ENCODE results near the gene NECTIN1.
A peak's percentile ranks its signal among the peaks of the same experiment; 100 is the strongest.

Gene NECTIN1

DNA sequence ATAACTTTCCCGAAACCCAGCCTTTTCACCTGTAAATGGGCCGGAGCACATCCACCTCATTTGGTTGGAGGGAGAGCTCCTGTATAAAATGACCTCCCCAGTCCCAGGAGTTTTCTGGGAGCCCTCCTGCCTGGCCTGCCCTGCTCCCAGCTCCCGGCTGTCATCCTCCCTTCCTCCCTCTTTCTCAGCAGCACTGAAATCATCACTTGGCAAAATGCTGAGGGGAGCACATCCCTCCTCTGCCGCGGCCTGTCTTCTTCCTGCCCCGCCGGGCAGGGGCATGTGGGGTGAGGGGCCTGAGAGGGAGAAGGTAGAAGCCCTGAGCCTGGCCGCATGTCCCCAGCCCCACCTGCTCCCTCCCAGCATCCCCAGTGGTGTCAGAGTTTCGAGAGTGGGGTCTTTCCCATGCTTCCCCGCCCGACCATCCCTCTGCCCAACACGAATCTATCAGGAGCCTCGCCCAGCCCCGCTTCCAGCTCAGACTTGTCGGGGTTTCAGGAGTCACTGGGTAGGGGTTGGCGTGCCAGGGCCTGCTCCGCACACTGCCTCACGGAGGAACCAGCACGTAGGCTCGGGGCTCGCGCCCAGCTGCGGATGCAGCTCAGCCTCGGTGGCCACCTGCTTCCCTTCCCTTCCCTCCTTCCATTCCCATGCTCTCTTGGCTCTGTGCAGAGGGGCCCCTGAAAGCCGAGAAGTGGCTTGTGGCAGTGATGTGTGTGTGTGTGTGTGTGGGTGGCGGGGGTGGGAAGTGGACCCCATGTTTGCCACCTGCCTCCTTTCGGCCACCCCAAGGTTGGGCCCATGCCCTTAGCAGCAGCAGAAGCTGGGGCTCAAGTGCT lies 37.1 kb downstream of the NECTIN1 start:
- peak; percentile 23 for DNase-seq

DNA sequence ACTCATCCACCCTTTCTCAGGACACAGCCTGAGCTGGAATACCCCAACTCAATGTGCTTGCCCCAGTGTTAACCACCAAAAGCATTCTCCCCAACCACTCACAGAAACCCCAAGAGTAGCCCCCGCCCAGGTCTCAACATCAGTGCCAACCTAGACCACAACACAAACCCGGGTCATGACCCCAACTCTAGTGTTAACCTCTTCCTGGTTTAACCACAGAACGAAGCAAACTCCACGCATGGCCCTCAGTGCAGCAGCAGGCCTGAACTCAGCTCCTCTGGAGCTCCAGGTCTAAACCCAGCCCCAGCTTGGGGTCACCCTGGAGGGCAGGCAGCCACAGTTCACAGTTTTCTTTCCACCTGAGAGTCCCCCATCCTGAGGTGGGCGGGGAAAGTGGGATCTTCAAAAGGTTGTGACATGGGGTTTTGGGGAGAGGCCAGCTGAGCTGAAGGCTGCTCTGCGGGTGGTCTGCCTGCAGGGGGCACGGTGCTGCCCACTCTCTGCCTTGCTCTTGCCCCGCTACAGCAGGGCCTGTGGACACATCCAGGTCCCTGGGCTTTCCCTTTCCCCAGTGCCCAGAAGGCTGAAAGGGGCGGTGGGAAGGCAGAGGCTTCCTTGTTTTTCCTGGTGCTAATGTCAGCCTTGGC lies 37.9 kb downstream of the NECTIN1 start:
- DNase-seq: no peak

DNA sequence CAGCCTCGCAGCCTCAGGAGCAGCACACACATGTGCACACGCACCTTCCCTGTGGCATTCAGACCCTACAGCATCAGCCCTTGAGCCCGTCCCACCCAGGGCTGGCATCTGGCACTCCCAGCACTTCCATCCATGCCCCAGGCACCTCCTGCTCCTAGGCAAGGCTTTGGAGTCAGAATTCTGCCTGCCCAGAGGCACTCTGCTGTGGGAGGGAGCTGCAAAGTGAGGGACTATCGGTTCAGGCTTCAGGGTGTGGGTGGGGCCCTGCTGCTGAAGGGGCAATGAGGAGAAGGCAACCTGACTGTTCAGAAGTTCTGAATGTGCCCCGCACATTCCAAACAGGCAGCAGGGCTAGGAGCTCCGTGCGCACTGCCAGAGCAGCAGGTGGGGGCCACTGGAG lies 39.7 kb downstream of the NECTIN1 start:
- no peak for DNase-seq

DNA sequence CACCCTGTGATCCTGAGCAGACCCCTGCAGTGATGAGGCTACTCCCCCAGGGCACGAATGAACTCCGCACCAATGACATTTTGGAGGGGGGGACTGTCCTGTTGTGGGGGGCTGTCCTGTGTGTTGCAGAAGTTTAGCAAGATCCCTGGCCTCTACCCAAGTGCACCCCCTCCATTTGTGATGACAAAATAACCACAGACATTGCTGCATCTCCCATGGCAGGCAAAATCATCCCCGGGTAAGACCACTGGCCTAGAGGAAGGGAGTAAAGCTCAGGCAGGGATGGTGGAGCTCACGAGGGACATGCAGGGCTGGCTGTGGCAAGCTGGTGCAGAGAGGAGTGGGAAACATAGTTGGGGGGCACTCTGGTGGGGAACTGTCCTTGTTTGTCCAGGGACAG lies 40.6 kb downstream of the NECTIN1 start:
- DNase-seq: no peak

DNA sequence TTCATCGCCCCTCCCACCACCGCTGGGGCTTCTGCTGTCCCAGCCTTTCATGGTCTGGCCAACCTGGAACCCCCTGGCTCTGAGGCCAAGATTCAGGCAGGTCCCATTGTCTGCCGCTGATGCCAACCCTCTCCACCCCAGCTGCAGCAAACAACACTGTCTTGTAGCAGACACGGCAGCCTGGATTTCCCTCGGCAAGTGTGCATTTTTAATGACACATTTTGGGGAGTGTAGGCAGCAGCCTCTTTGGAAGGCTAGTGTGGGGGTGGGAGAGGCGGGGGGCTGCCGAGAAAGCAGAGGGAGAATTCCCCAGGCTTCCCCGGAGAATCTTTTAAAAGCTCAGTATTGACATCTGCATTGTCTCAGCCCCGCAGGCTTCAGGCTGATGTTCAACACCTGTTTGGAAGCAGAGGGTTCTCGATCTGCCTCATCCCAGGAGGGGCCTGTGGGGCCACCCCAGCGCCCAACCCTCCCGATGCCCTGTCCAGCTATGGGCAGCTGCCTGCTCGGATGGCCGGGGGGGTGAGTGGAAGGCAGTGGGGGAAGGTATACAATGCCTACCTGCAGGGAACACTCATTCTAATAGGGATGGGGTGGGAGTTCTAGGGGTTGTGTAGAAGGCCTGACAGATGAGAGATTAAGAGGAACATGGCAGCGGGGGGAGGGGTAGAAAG lies 41.5 kb downstream of the NECTIN1 start:
- DNase-seq: no peak

DNA sequence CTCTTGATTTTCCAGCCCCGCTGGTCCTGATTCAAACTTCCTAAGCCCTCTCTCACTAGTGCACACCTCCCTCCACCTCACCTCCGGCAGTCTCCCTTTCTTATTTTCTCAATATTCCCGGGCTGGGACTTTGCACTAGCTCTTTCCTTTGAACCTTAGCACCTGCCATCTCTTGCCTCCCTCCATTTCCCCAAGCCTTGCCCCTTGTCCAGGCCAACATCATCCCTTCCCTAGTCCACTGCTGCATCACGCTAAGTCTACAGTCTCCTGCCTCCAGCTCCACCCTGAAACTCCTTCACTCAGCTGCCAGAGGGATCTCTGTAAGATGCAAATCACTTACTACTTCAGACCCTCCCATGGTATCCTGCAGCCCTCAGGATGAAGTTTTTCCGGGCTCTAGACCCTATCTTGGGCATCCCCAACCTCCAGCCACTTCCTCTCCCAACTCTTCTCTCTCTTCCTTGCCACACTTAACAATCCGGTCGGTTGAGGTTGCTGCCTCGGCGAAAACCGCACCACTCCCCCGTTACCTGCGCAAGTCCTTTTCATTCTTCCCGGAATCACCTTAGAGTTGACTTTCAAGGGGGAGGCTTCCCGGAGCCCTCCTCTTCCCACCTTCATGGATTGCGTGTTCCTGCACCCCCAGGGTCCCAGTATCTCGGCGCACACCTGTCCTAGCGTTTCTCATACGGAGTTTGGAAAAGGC lies 42.7 kb downstream of the NECTIN1 start:
- no peak for DNase-seq

DNA sequence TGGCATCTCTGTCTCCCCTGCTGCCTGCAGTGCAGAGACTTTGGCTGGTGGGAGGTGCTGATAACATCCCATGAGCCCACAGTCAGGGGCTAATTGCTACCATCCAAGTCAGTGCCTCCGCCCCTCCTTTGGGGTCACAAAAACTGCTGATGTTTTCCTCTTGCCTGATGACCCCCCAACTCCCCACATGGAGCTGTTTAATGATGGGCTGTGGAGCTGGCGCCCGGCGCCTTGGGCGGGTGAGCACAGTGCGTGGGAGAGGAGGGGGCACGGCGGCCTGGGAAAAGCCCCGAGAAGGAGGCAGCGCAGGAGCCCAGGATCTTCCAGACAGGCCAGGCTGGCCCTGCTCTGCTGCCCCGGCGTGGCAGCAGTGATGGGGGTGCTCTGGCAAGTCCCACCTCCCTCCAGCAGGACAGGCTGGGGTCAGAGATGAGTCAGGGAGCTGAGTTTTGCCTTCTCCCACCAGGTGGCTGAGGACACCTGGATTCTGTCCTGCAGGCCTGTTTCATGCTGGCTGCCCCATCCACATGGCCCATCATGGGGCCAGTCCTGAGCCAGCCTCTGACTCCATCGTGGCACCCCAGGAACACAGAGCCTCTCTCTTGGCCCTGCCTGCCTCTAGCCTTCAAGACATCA lies 43.8 kb downstream of the NECTIN1 start:
- no peak for DNase-seq

DNA sequence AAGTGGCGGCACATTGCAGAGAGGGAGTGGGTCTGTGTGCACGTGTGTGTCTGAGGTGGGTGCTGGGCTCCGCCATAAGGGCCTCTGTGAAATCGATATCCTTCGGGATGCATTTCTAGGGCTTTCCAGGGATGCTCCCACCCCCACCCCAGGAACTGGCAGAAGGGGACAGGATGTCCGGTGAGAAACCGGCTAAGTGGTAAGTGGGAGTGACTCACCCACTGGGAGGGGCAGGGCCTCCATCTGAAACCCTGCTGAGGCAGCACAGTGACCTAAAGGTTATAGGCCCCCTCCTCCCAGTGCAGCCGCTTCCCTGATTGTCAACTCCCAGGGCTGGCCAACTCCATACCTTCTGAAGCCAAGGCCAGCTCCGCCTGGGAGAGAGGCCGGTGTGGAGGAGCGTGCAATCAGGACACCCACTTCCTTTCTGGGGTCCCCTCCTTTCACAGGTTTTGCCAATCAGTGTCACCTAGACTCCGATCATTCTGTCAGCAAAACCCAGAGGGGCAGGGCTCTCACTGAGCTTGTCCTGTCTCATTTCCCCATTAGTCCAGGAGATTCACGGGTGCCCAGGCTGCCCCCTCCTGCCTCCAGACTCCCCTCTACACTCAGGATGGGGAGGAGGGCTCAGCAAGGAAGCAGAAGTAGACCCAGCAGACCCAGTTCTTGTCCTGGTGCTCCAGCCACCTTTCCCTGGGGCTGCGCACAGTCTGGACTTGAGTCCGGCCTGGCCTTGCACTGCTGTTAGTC lies 44.5 kb downstream of the NECTIN1 start:
- DNase-seq: no peak

DNA sequence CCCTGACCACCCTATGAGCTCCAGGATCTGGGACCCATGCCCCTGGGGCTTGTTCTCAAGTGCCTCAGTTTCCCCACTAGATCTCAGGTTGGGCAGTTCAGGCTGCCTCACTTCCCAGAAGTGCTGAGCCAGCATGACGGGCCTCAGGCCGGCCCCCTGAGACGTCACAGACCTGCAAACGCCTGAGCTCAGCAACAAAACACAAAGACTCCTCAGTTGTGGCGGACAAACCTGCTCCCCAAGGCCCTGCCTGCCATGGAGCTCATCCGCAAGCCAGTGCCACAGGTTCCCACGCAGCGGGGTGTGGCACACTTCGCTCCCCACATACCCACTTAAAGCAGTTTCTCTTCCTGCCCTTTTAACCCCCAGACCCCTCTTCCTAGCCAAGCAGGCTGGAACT lies 45.2 kb downstream of the NECTIN1 start:
- DNase-seq: no peak

DNA sequence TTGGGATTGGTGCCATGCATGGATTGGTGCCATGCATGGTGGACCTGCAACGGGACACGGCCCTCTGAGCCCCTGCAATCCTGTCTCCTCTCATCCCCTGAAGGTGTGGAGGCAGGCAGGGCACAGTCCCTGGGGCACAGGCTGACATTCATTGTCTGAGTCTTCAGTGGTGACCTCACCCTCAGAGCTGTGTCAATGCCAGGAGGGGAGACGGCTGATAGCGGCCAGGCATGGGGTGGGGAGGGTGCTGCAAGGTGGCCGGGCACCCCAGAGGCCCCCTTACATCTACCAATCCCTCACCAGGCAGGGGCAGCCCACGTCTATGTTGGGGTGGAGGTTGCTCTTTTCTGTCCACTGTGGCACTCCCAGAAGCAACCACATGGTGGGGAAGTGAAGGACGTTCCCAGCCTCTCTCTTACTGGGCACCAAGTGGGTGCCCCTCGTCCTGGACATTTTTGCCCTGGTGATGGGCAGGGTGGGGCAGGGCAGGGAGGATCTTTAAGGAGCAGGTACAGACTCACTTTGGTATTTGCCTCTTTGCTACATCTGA lies 47.6 kb downstream of the NECTIN1 start:
- DNase-seq: no peak

DNA sequence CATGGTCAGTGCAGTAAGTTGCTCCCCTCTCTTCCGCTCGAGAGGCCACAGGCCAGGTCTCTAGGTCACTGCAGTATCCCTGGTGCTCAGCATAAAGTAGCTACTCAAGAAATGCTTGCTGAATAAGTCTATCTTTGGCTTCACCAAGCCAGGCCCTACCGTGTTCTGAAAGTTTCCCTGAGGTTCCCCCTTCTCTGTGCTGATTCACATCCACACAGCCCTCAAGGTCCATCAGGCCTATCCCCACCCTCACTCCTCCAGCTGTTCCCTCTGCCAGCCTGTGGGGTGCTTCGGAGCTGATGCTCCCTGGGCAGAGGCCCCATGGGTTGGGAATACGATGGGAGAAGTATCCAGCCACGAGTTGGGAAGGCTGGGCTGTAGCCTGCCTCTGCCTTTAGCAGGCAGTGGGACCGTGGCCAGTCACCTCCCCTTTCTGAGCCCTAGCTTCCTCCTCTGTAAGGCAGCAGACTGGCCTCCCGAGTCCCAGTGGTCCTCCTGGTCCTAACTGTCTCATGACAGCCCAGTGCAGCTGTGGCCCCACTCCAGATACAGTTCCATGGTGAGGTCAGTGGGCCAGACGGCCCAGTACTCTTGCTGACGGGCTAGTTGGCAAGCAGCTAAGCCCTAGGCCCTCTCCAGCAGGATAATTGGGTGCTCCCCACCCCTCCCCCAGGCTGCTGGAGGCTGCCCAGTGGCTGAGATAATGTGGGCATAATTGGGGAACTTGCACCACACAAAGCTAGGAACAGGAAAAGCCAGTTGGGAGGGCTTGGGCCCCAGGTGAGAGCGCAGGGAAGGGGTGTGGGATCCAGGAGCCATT lies 48.2 kb downstream of the NECTIN1 start:
- DNase-seq: no peak

DNA sequence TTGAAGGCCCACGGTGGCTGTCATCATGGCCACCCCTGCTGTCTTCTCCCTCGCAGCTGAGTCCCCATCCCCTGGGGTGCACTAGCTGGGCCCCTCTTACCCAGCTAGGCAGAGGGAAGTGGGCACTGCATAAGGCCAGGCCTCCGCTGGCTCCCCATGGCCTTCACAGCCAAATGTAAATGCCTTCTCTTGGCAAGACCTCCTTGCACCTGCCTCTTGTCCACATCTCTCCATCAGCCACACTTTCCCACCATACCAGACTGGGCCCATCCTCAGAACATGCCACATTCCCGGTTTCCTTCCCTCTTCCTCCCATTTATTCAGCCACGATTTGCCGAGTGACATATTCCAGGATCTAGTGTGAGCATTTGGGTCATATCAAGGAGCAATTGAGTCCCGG lies 49.7 kb downstream of the NECTIN1 start:
- DNase-seq: no peak

DNA sequence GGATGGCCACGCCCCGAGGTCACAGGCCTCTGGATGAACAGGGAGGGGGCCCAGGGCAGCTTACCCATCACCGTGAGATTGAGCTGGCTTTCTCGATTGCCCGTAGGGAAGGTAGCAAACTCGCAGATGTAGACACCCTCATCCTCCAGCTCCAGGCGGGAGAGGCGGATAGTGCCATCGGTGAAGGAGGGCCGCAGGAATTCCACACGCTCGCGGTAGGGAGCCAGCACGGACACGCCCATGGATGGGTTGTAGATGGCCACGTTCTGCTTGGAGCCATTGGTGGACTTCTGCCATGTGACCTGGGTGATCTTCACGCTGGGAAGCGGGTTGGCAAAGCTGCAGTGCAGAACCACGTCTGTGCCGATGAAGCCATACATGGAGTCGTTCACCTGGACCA lies 50.6 kb downstream of the NECTIN1 start:
- DNase-seq: no peak

DNA sequence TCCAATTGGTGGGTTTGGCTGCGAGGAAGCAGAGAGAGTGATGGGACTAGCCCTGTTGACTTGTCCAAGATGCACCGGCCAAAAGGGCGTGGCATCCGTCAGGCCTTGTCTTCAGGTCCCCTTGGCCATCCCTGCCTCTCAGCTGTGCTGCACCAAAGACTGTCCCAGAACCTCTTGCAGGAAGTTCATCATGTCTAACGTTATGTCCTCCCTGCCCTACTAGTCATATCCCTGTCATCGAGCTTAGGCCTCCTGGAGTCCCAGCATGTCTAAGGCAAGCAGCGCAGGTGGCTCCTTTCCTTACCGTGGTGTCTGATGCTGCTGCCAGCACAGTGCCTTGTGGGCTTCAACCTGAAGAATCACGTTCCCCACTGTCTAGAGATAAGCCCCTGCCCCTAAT lies 51.2 kb downstream of the NECTIN1 start:
- no peak for DNase-seq

DNA sequence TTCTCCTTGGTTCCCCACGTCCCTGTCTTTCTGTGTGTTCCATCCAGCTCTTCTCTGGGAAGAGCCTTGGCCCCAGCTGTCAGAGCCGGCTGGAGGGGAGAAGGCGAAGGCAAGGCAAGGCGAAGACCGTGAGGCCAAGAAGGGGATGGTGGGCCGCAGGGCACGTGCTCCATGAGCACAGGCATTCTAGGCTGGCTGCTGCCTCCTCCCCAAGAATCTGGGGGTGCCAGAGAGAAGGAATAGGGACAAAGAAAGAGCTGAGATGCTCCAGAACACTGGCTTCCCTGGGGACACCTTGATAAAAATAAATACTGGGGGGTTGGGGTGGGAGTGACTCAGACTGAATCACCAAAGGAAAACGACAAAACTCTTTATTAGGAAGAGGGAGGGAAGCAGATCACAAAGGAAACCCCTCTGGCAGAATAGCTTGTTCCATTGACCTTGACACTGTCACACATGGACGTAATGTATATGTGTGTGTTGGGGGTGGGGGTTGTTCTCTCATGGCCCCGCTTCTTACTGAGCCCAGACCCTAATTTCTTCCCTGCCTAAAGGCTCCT lies 52.5 kb downstream of the NECTIN1 start:
- DNase-seq: no peak

DNA sequence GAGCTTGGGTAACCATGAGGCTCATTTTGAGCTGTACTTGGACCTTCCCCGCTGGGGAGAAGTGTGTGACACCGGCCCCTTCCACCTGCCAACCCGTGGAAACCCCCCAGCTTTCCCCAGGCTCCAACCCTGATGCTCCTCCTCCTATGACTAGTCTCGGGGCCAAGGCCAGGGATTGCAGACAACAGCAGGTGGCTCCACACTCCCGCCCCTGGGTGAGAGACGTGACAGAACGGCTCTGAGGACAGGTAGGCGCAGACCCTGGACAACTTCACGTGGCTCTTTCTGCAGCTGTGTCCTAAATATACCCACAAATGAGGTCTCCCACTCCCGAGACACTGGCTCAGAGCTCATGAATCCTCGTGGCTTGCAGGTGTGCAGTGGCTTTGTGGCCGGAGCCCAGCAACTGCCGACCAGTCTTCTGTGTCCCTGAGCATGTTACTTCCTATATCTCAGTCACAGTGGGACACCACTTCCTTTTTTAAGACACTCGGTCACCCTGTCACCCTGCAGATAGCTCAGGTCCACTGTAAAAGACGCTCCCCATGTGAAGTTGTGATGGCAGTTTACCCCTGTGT lies 55.2 kb downstream of the NECTIN1 start:
- no peak for DNase-seq

DNA sequence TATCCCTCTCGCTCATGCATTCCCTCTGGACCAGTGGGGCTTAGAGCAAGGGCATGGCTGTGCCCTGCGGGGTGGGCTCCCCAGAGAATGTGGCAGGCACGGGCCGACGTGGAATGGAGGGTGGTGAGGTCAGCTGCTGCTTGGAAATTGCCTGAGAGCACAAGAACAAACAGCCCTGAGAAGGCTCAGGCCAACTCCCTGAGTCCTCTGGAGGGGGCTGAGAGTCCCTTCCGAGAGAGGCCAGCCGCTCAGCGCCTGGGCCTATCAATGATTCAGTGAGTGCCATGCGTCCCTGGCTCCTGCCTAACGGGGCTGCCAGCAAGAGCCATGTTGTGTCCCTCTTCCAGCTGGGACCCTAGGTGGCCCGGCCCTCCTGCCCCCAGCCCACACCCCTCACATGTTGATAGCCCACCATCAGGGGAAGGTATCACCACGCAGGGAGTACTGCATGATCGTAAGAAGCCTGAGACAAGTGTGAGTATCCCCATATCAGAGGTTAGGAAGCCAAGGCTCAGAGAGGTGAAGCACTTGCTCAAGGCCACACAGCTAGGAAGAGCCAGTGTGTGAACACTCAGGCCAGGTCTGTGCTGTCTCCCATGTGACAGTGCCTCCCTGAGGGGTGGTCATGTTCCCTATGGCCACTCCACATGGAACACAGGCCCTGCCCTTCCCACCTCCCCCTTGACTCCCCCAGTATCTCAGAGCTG lies 55.8 kb downstream of the NECTIN1 start:
- DNase-seq: no peak

DNA sequence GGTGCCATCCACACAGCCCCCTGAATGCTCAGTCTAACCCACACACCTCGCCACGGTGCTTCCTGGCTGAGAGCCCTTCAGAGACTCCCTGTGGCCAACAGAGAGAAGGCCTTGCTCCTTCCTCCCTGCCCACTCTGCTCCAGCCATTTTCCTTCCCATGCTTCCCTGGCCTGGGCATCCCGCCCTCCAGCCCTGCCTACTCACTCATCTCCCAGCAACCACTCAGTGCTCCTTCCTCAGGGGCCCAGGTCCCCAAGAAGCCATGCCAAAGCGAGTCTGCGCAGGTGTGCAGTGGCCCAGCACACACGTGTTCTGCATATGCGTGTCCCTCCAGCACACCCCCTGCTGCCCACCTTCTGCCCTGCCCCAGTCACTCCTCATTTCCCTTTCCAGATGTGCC lies 56.4 kb downstream of the NECTIN1 start:
- DNase-seq: no peak

DNA sequence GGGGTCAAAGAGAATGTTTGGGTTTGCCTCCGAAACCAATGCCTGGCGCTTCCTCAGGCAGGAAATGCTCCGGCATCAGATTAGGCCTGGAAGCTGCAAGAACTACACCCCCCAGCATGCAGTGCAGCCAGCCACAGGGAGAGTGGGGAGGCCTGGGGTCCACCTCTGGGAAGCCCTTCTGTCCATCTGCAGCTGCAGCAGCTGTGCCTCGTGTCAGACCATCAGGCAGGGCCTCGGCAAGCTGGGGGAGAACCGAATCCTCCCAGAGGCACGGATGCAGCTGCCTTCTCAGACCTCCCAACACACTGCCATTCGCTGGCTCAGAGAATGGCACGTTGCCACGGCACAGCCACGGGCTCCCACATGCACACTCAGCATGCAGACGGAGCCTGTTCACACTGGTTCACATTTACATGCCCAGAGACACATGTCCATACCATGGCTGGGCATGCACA lies 57.4 kb downstream of the NECTIN1 start:
- no peak for DNase-seq

Measured in NCI-H1694 (cell line).